LoVo (cell line): ENCODE measurements around the gene DEPDC1B.
"Not testable (repeated sequence)": the region's sequence is repeated elsewhere in the genome, so short reads cannot be mapped to it uniquely, and the experiment has no call there.

ENCODE experiments used
- DNase-seq: peaks from one replicate; pipeline ENCODE4 v3.0.0-alpha.2; 2016; ENCODE audit warnings: low spot score

The DEPDC1B gene

GRCh38 chr5:60699609-60700415 is at the start of gene DEPDC1B:
Gene DEPDC1B, minus strand, starts transcription at chr5:60700166. Its CDS starts 73 bp downstream, at chr5:60700093.
- DNase-seq, result peak; percentile 94

- no peak for DNase-seq
These were observed 44.7 kb upstream of the DEPDC1B start for GRCh38 chr5:60744682-60745081.

- DNase-seq, result no peak
These were observed 43.7 kb upstream of the DEPDC1B start for GRCh38 chr5:60743511-60744314.

GRCh38 chr5:60740322-60740721 is 40.4 kb upstream of the DEPDC1B start:
- DNase-seq, result no peak

GRCh38 chr5:60738933-60739332 is 39.0 kb upstream of the DEPDC1B start:
- no peak for DNase-seq

GRCh38 chr5:60738461-60738860 is 38.5 kb upstream of the DEPDC1B start:
- DNase-seq, result no peak

- not testable (repeated sequence) for DNase-seq
These were observed 30.9 kb upstream of the DEPDC1B start for GRCh38 chr5:60730858-60731257.

GRCh38 chr5:60727033-60727679 is 27.2 kb upstream of the DEPDC1B start:
- DNase-seq, result no peak

- DNase-seq, result no peak
These were observed 24.2 kb upstream of the DEPDC1B start for GRCh38 chr5:60724126-60724525.

GRCh38 chr5:60722416-60722815 is 22.4 kb upstream of the DEPDC1B start:
- DNase-seq, result no peak

GRCh38 chr5:60719329-60719728 is 19.4 kb upstream of the DEPDC1B start:
- DNase-seq, result no peak

- no peak for DNase-seq
These were observed 18.4 kb upstream of the DEPDC1B start for GRCh38 chr5:60718166-60718892.

- DNase-seq, result not testable (repeated sequence)
These were observed 15.4 kb upstream of the DEPDC1B start for GRCh38 chr5:60715201-60715928.

- DNase-seq, result no peak
These were observed 13.0 kb upstream of the DEPDC1B start for GRCh38 chr5:60712950-60713349.

GRCh38 chr5:60711892-60712291 is 11.9 kb upstream of the DEPDC1B start:
- DNase-seq, result not testable (repeated sequence)

GRCh38 chr5:60710362-60710761 is 10.4 kb upstream of the DEPDC1B start:
- no peak for DNase-seq

- DNase-seq, result no peak
These were observed 5.2 kb upstream of the DEPDC1B start for GRCh38 chr5:60705144-60705543.

- DNase-seq, result no peak
These were observed 4.0 kb upstream of the DEPDC1B start for GRCh38 chr5:60703944-60704343.

GRCh38 chr5:60701321-60701968 is 1.5 kb upstream of the DEPDC1B start:
- DNase-seq, result no peak

GRCh38 chr5:60700416-60700757 is 421 bp upstream of the DEPDC1B start:
- peak; percentile 22 for DNase-seq

- no peak for DNase-seq
These were observed 718 bp downstream of the DEPDC1B start for GRCh38 chr5:60699288-60699608.
